ENCODE data around the gene MYO15B.

GRCh38 chr17:75558666-75559530 lies 28.7 kb upstream of the MYO15B start:
- TF ChIP-seq, protein P1, sequence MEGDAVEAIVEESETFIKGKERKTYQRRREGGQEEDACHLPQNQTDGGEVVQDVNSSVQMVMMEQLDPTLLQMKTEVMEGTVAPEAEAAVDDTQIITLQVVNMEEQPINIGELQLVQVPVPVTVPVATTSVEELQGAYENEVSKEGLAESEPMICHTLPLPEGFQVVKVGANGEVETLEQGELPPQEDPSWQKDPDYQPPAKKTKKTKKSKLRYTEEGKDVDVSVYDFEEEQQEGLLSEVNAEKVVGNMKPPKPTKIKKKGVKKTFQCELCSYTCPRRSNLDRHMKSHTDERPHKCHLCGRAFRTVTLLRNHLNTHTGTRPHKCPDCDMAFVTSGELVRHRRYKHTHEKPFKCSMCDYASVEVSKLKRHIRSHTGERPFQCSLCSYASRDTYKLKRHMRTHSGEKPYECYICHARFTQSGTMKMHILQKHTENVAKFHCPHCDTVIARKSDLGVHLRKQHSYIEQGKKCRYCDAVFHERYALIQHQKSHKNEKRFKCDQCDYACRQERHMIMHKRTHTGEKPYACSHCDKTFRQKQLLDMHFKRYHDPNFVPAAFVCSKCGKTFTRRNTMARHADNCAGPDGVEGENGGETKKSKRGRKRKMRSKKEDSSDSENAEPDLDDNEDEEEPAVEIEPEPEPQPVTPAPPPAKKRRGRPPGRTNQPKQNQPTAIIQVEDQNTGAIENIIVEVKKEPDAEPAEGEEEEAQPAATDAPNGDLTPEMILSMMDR (IDR thresholded peaks at IDR 0.05; ENCODE audit: low read depth, low read length, poor library complexity, severe bottlenecking), result no peak
- no peak for TF ChIP-seq EZH2phosphoT487 (IDR thresholded peaks at IDR 0.05; ENCODE audit: borderline replicate concordance, low read length)

Data from DOHH2 (cell line).